Natural killer cell (primary cell): ENCODE results near the gene OLIG1. TPM values are rescaled to one million over a fixed set of nuclear protein-coding genes. Genes with fewer than 3 reads are reported as not detected.

Experiments
- ATAC-seq, 3 donors: fragments of 150-1000 bp in 2 of 3; fragments of 200-7000 bp in 1 of 3; cut with Tn5 transposase; 1 replicate in 1 of 3; 2 replicates in 2 of 3; pipeline ENCODE4 v1.10.0; 2021; ENCODE audit warnings: mild to moderate bottlenecking in 2 of 3, moderate library complexity in 2 of 3
- DNase-seq, 2 donors: peaks; one replicate each; pipeline versions ENCODE4 v3.0.0 to v3.0.0-alpha.2; 2013 to 2021; ENCODE audit warnings: mixed read lengths in 1 of 2
- H3K27ac ChIP-seq: one replicate; pipeline ENCODE4 v1.5.1; 2013; ENCODE audit warnings: mild to moderate bottlenecking, low read length
- H3K27me3 ChIP-seq: one replicate; pipeline ENCODE4 v1.6.1; 2013; ENCODE audit warnings: low read length; ENCODE audit not compliant: control insufficient read depth, insufficient read depth
- H3K36me3 ChIP-seq: one replicate; pipeline ENCODE4 v1.6.1; 2013; ENCODE audit warnings: low read length; ENCODE audit not compliant: control insufficient read depth, insufficient read depth
- H3K4me1 ChIP-seq: one replicate; pipeline ENCODE4 v1.6.1; 2013; ENCODE audit warnings: low read length; ENCODE audit not compliant: control insufficient read depth, insufficient read depth
- H3K4me3 ChIP-seq: one replicate; pipeline ENCODE4 v1.5.1; 2013; ENCODE audit warnings: low read length
- H3K9me3 ChIP-seq: one replicate; pipeline ENCODE4 v1.6.1; 2013; ENCODE audit warnings: low read length; ENCODE audit not compliant: control insufficient read depth, insufficient read depth
- H3K27ac Mint-ChIP-seq, 2 donors: one replicate each; pipeline ENCODE4 v1.8.0; 2022; ENCODE audit warnings: mild to moderate bottlenecking in 2 of 2, mixed read lengths in 2 of 2, moderate library complexity in 1 of 2
- H3K27me3 Mint-ChIP-seq, 2 donors: one replicate each; pipeline ENCODE4 v1.8.0; 2022; ENCODE audit warnings: low read depth in 2 of 2, mixed read lengths in 2 of 2
- H3K36me3 Mint-ChIP-seq: one replicate; pipeline ENCODE4 v1.8.0; 2022; ENCODE audit warnings: mixed read lengths
- H3K4me1 Mint-ChIP-seq, 2 donors: one replicate each; pipeline ENCODE4 v1.8.0; 2022; ENCODE audit warnings: mixed read lengths in 2 of 2
- H3K4me3 Mint-ChIP-seq: one replicate; pipeline ENCODE4 v1.8.0; 2022; ENCODE audit warnings: mild to moderate bottlenecking, moderate library complexity, mixed read lengths
- H3K9me3 Mint-ChIP-seq, 2 donors: one replicate each; pipeline ENCODE4 v1.8.0; 2022; ENCODE audit warnings: mixed read lengths in 2 of 2
- WGBS: methylation state at CpG from one replicate; pipeline ENCODE4 v1.1.7; 2013; ENCODE audit warnings: missing lambda C conversion rate; ENCODE audit not compliant: insufficient coverage; 5-methylcytosine and 5-hydroxymethylcytosine counted together
- intact Hi-C: fragments of 100-400 bp; cut with micrococcal nuclease; formaldehyde crosslinking; loops from one replicate; pipeline ENCODE4 v1.14.2; 2022
- total RNA-seq, 4 donors: library from RNA; stranded (reverse); fragments of 120-200 nt in 1 of 4; gene quantifications; one replicate each; pipeline versions ENCODE4 v1.2.3 to v1.2.4, GENCODE V29; 2013 to 2022
- TF ChIP-seq, protein P1 (sequence below): fragments of 200-600 bp; IDR thresholded peaks from one replicate; pipeline ENCODE4 v1.8.0; 2022; ENCODE audit warnings: antibody characterized with exemption

The OLIG1 gene
- total RNA-seq, 3 donors from 2014 or later (not counting 1 experiment from before 2014, with no cell fraction given), result 0.47 to 1.4 (median 0.48) TPM

DNA sequence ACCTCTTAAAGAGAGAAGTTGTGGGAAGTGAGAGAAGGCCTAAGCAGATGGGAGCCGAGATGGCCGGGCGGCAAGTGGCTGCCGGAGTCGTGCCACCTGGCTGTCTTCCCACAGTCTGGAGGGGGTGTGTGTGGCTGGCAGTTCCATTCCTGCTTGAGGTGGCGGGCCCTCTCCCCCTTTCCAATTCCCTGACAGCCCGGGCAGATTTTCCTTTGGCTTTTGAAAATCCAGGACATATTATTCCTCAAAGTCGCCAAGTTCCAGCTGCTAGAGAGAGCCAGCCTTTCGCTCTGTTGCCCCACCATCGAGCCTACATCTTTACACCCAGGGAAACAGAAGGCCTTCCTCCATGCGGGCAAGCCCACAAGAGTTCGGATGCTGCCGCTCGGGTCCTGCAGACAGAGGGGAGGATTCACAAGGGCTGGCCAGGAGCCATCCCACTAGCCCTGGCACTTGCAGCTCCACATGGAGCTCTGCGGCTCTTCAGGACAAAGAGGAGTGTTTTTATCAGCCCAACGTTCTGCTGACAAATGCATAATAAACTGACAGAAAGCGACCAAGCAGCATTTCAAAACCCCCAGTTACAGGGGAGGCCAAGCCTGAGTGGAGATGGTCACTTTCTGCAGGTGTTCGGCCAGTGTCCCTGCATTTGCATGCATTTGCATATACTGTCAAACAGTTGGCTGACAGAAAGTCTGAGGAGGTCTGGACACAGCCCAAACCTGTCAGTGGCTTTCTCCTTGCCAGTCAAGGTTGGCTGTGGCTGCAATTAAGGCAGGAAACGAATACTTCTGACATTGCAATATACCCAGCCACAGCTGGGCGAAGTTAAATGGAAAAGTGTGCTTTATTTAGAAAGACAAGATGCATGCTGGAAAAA is 45.9 kb downstream of the OLIG1 start:
- TF ChIP-seq, protein P1, sequence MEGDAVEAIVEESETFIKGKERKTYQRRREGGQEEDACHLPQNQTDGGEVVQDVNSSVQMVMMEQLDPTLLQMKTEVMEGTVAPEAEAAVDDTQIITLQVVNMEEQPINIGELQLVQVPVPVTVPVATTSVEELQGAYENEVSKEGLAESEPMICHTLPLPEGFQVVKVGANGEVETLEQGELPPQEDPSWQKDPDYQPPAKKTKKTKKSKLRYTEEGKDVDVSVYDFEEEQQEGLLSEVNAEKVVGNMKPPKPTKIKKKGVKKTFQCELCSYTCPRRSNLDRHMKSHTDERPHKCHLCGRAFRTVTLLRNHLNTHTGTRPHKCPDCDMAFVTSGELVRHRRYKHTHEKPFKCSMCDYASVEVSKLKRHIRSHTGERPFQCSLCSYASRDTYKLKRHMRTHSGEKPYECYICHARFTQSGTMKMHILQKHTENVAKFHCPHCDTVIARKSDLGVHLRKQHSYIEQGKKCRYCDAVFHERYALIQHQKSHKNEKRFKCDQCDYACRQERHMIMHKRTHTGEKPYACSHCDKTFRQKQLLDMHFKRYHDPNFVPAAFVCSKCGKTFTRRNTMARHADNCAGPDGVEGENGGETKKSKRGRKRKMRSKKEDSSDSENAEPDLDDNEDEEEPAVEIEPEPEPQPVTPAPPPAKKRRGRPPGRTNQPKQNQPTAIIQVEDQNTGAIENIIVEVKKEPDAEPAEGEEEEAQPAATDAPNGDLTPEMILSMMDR, result no peak
- Mint-ChIP-seq H3K27ac (no peak overlapping the region), H3K27me3 (peaks cover 39 to 52% of the 10 kb centered on the region in 2 donors), H3K36me3 (no peaks in the 10 kb centered on the region), H3K4me1 (peaks cover 0 to 8% of the 10 kb centered on the region in 2 donors), H3K9me3 (no peaks in the 10 kb centered on the region), H3K4me3 (no peak overlapping the region)
- H3K4me3 ChIP-seq, result no peak overlapping the region
- WGBS, result 72% methylated on average over 18 of the region's 20 CpGs
- peaks cover 9% of the 10 kb centered on the region for H3K27me3 ChIP-seq
- H3K27ac ChIP-seq, result no peak overlapping the region
- intact Hi-C loops, result no loop called here
- H3K9me3 ChIP-seq, result no peaks in the 10 kb centered on the region
- peaks cover 4% of the 10 kb centered on the region for H3K4me1 ChIP-seq
- DNase-seq, result peak in 1 of 2 donors; percentile 11
- no peaks in the 10 kb centered on the region for H3K36me3 ChIP-seq
- ATAC-seq, result no peak

DNA sequence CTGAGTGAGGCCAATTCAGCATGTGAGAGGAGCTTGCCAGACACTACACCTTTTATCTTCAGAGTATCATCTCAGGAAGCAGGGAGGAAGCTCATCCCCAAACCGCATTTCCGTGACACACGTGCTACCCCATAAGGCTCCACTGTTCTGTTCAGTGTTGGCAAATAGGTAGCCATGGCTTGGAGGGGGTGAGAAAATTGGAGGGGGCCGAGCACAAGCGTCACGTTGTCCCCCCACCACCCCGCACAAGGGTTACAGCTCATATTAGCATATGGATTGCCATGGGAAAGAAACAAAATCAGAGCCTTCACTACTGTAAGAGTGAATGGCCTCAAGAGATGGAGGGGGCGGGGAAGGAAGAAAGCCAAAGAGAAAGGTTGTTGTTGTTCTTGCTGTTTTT is 46.7 kb downstream of the OLIG1 start:
- Histone ChIP-seq H3K27ac (no peak overlapping the region), H3K27me3 (peaks cover under 1% of the 10 kb centered on the region), H3K36me3 (no peaks in the 10 kb centered on the region), H3K4me1 (peaks cover 4% of the 10 kb centered on the region), H3K4me3 (no peak overlapping the region), H3K9me3 (no peaks in the 10 kb centered on the region)
- TF ChIP-seq, protein P1, result no peak
- Mint-ChIP-seq H3K4me3 (no peak overlapping the region), H3K27ac (no peak overlapping the region), H3K9me3 (no peaks in the 10 kb centered on the region), H3K27me3 (peaks cover 31 to 44% of the 10 kb centered on the region in 2 donors), H3K36me3 (no peaks in the 10 kb centered on the region), H3K4me1 (peaks cover 0 to 8% of the 10 kb centered on the region in 2 donors)
- 50% methylated on average over 8 of the region's 8 CpGs for WGBS
- DNase-seq, result peak in 1 of 2 donors; percentile 37
- no peak for ATAC-seq
- intact Hi-C loops, result no loop called here

DNA sequence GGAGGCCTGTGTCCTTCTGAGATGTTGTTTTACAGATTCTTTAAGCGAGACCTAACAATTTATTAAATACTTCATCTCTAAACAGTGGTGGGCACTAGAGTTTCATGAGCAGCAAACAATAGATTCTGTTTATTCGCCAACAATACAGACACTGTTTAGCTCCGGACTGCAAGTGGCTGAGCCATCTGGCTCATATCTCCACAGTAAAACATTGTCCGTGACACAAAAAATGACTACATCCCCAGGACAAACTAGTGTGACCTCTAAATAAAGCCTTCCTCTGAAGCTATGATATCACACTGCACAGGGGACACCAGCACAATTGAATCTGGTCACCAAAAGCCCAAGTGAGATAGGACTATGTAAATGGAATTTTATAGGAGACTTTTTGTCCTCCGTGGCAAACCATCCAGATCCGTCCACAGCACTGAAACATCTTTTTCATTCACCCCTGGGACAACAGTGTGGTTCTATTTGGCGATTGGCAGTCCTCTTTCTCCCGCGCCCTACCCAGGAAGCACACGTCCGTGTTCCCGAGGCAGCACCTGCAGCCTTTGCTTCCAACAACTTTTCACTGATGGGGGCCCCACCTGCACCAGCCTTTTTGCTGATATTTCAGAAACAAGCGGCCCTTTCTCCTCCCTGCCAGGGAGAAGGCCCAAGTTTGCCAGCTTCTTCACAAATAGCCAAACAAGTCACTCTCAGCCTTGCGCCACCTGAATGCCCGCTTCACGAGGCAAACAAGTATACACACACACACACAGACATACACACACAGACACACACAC is 47.4 kb downstream of the OLIG1 start:
- no peaks in the 10 kb centered on the region for H3K36me3 ChIP-seq
- DNase-seq, result no peak
- intact Hi-C loops, result no loop called here
- H3K4me3 ChIP-seq, result no peak overlapping the region
- no peaks in the 10 kb centered on the region for H3K9me3 ChIP-seq
- Mint-ChIP-seq H3K4me1 (peaks cover 0 to 8% of the 10 kb centered on the region in 2 donors), H3K27me3 (peaks cover 29 to 44% of the 10 kb centered on the region in 2 donors), H3K4me3 (no peak overlapping the region), H3K9me3 (no peaks in the 10 kb centered on the region), H3K27ac (no peak overlapping the region), H3K36me3 (no peaks in the 10 kb centered on the region)
- no peak for ATAC-seq
- no peaks in the 10 kb centered on the region for H3K27me3 ChIP-seq
- peaks cover 4% of the 10 kb centered on the region for H3K4me1 ChIP-seq
- WGBS, result 90% methylated on average over 16 of the region's 16 CpGs
- H3K27ac ChIP-seq, result no peak overlapping the region
- TF ChIP-seq, protein P1, result no peak

Other genes starting within 250 kb of the OLIG1 start
- not detected for gene OLIG2, start 44.2 kb upstream of the OLIG1 start, total RNA-seq
- 100 to 1,000 TPM in 1 of 3 donors, 10 to 100 TPM in 2; 65.4 to 105 (median 70.9) TPM for gene IFNAR2, start 159.8 kb downstream of the OLIG1 start, total RNA-seq
- gene IL10RB, start 196.2 kb downstream of the OLIG1 start, total RNA-seq, result 10 to 100 TPM; 18.4 to 27.8 (median 27.3) TPM